ENCODE measurements around the gene VEZT. TPM values are rescaled to one million over a fixed set of nuclear protein-coding genes. Genes with fewer than 3 reads are reported as not detected.
A peak's percentile ranks its signal among the peaks of the same experiment; 100 is the strongest.
"Not testable (repeated sequence)": the region's sequence is repeated elsewhere in the genome, so short reads cannot be mapped to it uniquely, and the experiment has no call there.

The VEZT gene
- total RNA-seq, 2 experiments from 2014 or later: 57.7 to 77.1 TPM

- ChIA-PET CTCF (ENCODE audit: unreplicated experiment) (no interaction called here), POLR2A (interaction anchor here (0.6 to 1.5 kb wide), 6 partner anchors 9 to 267 kb away, joined by 3 to 4 read pairs (median 3); no protein-coding TSS in a partner anchor)
- Histone ChIP-seq H3K79me2 (ENCODE audit: insufficient read depth, low read depth, low read length) (no peaks in the 10 kb centered on the region), H3K4me1 (ENCODE audit: insufficient read depth, low read length, poor library complexity, severe bottlenecking) (peaks cover 5% of the 10 kb centered on the region), H3K27ac (ENCODE audit: low read depth, low read length, poor library complexity, severe bottlenecking) (no peak overlapping the region), H3K4me2 (ENCODE audit: low read length) (no peak overlapping the region), H4K20me1 (ENCODE audit: insufficient read depth, low read length) (no peaks in the 10 kb centered on the region), H3K4me3 (ENCODE audit: low read depth, low read length, poor library complexity, severe bottlenecking) (no peak overlapping the region), H2AFZ (ENCODE audit: low read length) (peak overlapping the region; percentile 43; the same call in 1 of the 2 replicates), H3K36me3 (ENCODE audit: insufficient read depth, low read length) (no peaks in the 10 kb centered on the region), H3K9me3 (ENCODE audit: low read length) (no peaks in the 10 kb centered on the region), H3K9me2 (ENCODE audit: insufficient read depth, low read length) (no peaks in the 10 kb centered on the region)
- intact Hi-C loops (cut with micrococcal nuclease; ENCODE audit: unreplicated experiment): no loop called here
- DNase-seq (ENCODE audit: low spot score): no peak
- TF ChIP-seq EZH2phosphoT487 (IDR thresholded peaks at IDR 0.05; ENCODE audit: borderline replicate concordance, low read depth, low read length) (no peak), CTCF (conservative IDR thresholded peaks at IDR 0.05; ENCODE audit: low read length) (no peak)
- no TSS peak for BruUV-seq (replicated peaks)
Observed at GRCh38 chr12:95321516-95322246, 104.1 kb downstream of the VEZT start.

- no peaks in the 10 kb centered on the region for H3K9me3 ChIP-seq (ENCODE audit: low read length)
- H4K20me1 ChIP-seq (ENCODE audit: insufficient read depth, low read length): no peaks in the 10 kb centered on the region
- H3K4me3 ChIP-seq (ENCODE audit: low read depth, low read length, poor library complexity, severe bottlenecking): no peak overlapping the region
- POLR2A ChIA-PET: interaction anchor here (0.9 kb wide), 1 partner anchor 22 kb away, joined by 4 read pairs; no protein-coding TSS in a partner anchor
- H3K79me2 ChIP-seq (ENCODE audit: insufficient read depth, low read depth, low read length): no peaks in the 10 kb centered on the region
- CTCF ChIA-PET (ENCODE audit: unreplicated experiment): no interaction called here
- H2AFZ ChIP-seq (ENCODE audit: low read length): no peak overlapping the region
- no peaks in the 10 kb centered on the region for H3K9me2 ChIP-seq (ENCODE audit: insufficient read depth, low read length)
- no peak overlapping the region for H3K4me2 ChIP-seq (ENCODE audit: low read length)
- DNase-seq (ENCODE audit: low spot score): no peak
- intact Hi-C loops (cut with micrococcal nuclease; ENCODE audit: unreplicated experiment): no loop called here
- BruUV-seq (replicated peaks): no TSS peak
- H3K4me1 ChIP-seq (ENCODE audit: insufficient read depth, low read length, poor library complexity, severe bottlenecking): peaks cover 5% of the 10 kb centered on the region
- no peaks in the 10 kb centered on the region for H3K36me3 ChIP-seq (ENCODE audit: insufficient read depth, low read length)
- TF ChIP-seq EZH2phosphoT487 (IDR thresholded peaks at IDR 0.05; ENCODE audit: borderline replicate concordance, low read depth, low read length) (no peak), CTCF (conservative IDR thresholded peaks at IDR 0.05; ENCODE audit: low read length) (no peak)
- H3K27ac ChIP-seq (ENCODE audit: low read depth, low read length, poor library complexity, severe bottlenecking): no peak overlapping the region
Observed at GRCh38 chr12:95322326-95322725, 104.7 kb downstream of the VEZT start.

- Histone ChIP-seq H3K9me3 (ENCODE audit: low read length) (no peaks in the 10 kb centered on the region), H3K36me3 (ENCODE audit: insufficient read depth, low read length) (no peaks in the 10 kb centered on the region), H3K4me2 (ENCODE audit: low read length) (no peak overlapping the region), H3K27ac (ENCODE audit: low read depth, low read length, poor library complexity, severe bottlenecking) (no peak overlapping the region), H3K9me2 (ENCODE audit: insufficient read depth, low read length) (no peaks in the 10 kb centered on the region), H2AFZ (ENCODE audit: low read length) (no peak overlapping the region), H4K20me1 (ENCODE audit: insufficient read depth, low read length) (no peaks in the 10 kb centered on the region), H3K4me3 (ENCODE audit: low read depth, low read length, poor library complexity, severe bottlenecking) (no peak overlapping the region), H3K79me2 (ENCODE audit: insufficient read depth, low read depth, low read length) (no peaks in the 10 kb centered on the region), H3K4me1 (ENCODE audit: insufficient read depth, low read length, poor library complexity, severe bottlenecking) (peaks cover 5% of the 10 kb centered on the region)
- TF ChIP-seq EZH2phosphoT487 (IDR thresholded peaks at IDR 0.05; ENCODE audit: borderline replicate concordance, low read depth, low read length): no peak
- TF ChIP-seq CTCF (conservative IDR thresholded peaks at IDR 0.05; ENCODE audit: low read length): no peak
- ChIA-PET CTCF (ENCODE audit: unreplicated experiment) (no interaction called here), POLR2A (interaction anchor here (0.9 to 1.0 kb wide), 2 partner anchors 10 to 247 kb away, joined by 3 to 4 read pairs; no protein-coding TSS in a partner anchor)
- BruUV-seq (replicated peaks): no TSS peak
- intact Hi-C loops (cut with micrococcal nuclease; ENCODE audit: unreplicated experiment): no loop called here
- DNase-seq (ENCODE audit: low spot score): no peak
Observed at GRCh38 chr12:95323212-95323611, 105.6 kb downstream of the VEZT start.

- intact Hi-C loops (cut with micrococcal nuclease; ENCODE audit: unreplicated experiment); BruUV-seq (replicated peaks): not testable (repeated sequence)
- POLR2A ChIA-PET: interaction anchor here (0.5 to 1.0 kb wide), 7 partner anchors 25 to 286 kb away, joined by 3 to 9 read pairs (median 3); no protein-coding TSS in a partner anchor
Observed at GRCh38 chr12:95324246-95324645, 106.6 kb downstream of the VEZT start.

More at GRCh38 chr12:95324246-95324645, 106.6 kb downstream of the VEZT start:
- DNase-seq (ENCODE audit: low spot score); H3K4me2 ChIP-seq (ENCODE audit: low read length); H3K9me2 ChIP-seq (ENCODE audit: insufficient read depth, low read length); H3K9me3 ChIP-seq (ENCODE audit: low read length); H3K27ac ChIP-seq (ENCODE audit: low read depth, low read length, poor library complexity, severe bottlenecking); H4K20me1 ChIP-seq (ENCODE audit: insufficient read depth, low read length); H2AFZ ChIP-seq (ENCODE audit: low read length); H3K4me3 ChIP-seq (ENCODE audit: low read depth, low read length, poor library complexity, severe bottlenecking); H3K79me2 ChIP-seq (ENCODE audit: insufficient read depth, low read depth, low read length); H3K36me3 ChIP-seq (ENCODE audit: insufficient read depth, low read length); H3K4me1 ChIP-seq (ENCODE audit: insufficient read depth, low read length, poor library complexity, severe bottlenecking): not testable (repeated sequence)
- CTCF ChIA-PET (ENCODE audit: unreplicated experiment): interaction anchor here (0.7 kb wide), 1 partner anchor 18 kb away, joined by 3 read pairs; no protein-coding TSS in a partner anchor

Measured in OCI-LY7 (cell line).